HL-60 (cell line): Measurements from ENCODE around the gene N4BP2L2.

ENCODE experiments used
- DNase-seq, 2 experiments: peaks; one replicate each; pipeline ENCODE4 v3.0.0-alpha.2; 2010 to 2020; ENCODE audit warnings: low read depth in 1 of 2, low spot score in 1 of 2
- H3K27ac ChIP-seq: fragments of 250-450 bp; sonication (Bioruptor Pico); replicated peaks from 2 replicates; pipeline ENCODE4 v1.5.1; 2020; ENCODE audit warnings: mild to moderate bottlenecking, moderate library complexity
- H3K27me3 ChIP-seq: fragments of 250-450 bp; sonication (Bioruptor Pico); 2 replicates; pipeline ENCODE4 v1.5.1; 2021; ENCODE audit warnings: mild to moderate bottlenecking, moderate library complexity; ENCODE audit not compliant: insufficient read depth, poor library complexity, severe bottlenecking
- H3K4me3 ChIP-seq: replicated peaks from 2 replicates; pipeline ENCODE4 v1.5.1; 2011; ENCODE audit warnings: mild to moderate bottlenecking, control low read depth, low read length; ENCODE audit not compliant: insufficient read depth
- GABPA ChIP-seq: IDR thresholded peaks from 2 replicates; pipeline ENCODE4 v1.6.1; 2012; ENCODE audit warnings: low read depth
- POLR2AphosphoS5 ChIP-seq: IDR thresholded peaks from 2 replicates; pipeline ENCODE4 v1.6.1; 2012; ENCODE audit warnings: low read depth
- REST ChIP-seq: IDR thresholded peaks from 2 replicates; pipeline ENCODE4 v1.6.1; 2012; ENCODE audit warnings: low read depth; ENCODE audit not compliant: insufficient replicate concordance
- SPI1 ChIP-seq: IDR thresholded peaks from 2 replicates; pipeline ENCODE4 v1.6.1; 2012; ENCODE audit warnings: low read depth, mild to moderate bottlenecking, borderline replicate concordance
- TF ChIP-seq, protein P1 (sequence below): IDR thresholded peaks from one replicate; pipeline ENCODE4 v1.5.1; 2011; ENCODE audit warnings: low read length, control low read depth, inconsistent platforms; ENCODE audit not compliant: insufficient read depth

The N4BP2L2 gene

GRCh38 chr13:32504876-32505275, 33.7 kb downstream of the N4BP2L2 start:
- TF ChIP-seq REST (no peak), GABPA (no peak), POLR2AphosphoS5 (no peak)
- TF ChIP-seq, protein P1, sequence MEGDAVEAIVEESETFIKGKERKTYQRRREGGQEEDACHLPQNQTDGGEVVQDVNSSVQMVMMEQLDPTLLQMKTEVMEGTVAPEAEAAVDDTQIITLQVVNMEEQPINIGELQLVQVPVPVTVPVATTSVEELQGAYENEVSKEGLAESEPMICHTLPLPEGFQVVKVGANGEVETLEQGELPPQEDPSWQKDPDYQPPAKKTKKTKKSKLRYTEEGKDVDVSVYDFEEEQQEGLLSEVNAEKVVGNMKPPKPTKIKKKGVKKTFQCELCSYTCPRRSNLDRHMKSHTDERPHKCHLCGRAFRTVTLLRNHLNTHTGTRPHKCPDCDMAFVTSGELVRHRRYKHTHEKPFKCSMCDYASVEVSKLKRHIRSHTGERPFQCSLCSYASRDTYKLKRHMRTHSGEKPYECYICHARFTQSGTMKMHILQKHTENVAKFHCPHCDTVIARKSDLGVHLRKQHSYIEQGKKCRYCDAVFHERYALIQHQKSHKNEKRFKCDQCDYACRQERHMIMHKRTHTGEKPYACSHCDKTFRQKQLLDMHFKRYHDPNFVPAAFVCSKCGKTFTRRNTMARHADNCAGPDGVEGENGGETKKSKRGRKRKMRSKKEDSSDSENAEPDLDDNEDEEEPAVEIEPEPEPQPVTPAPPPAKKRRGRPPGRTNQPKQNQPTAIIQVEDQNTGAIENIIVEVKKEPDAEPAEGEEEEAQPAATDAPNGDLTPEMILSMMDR = no peak
- Histone ChIP-seq H3K27ac (no peak overlapping the region), H3K27me3 (no peaks in the 10 kb centered on the region), H3K4me3 (no peak overlapping the region)
- no peak for DNase-seq

DNA sequence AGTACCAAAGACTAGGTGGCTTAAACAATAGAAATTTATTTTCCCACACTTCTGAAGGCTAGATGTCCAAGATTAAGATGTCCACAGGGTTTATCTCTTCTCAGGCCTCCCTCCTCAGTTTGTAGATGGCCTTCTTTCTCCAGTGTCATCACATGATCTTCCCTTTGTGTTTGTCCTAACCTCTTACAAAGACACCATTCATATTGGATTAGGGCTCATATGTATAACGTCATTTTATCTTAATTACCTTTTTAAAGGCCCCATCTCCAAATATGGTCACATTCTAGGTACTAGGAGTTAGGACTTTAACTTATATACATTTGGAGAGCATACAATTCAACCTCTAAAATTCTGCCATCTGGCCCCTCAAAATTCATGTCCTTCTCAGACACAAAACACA, 34.3 kb downstream of the N4BP2L2 start:
- Histone ChIP-seq H3K27ac (no peak overlapping the region), H3K27me3 (no peaks in the 10 kb centered on the region), H3K4me3 (no peak overlapping the region)
- DNase-seq = no peak
- TF ChIP-seq REST (no peak), GABPA (no peak), POLR2AphosphoS5 (no peak), SPI1 (no peak)
- TF ChIP-seq, protein P1 = no peak

DNA sequence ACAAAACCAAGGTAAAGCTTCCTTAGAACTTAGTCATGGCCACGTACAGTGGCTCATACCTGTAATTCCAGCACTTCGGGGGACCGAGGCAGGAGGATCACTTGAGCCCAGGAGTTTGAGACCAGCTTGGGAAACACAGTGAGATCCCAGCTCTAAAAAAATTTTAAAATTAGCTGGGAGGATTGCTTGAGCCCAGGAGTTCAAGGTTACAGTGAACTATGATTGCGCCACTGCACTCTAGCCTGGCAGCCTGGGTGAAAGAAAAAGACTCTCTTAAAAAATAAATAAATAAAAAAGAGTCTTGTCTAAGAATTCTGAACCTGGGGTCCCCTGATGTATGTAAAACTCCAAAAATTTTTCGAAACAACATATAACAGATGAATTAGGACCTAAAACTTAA, 34.9 kb downstream of the N4BP2L2 start:
- DNase-seq = peak in 1 of 2 experiments; percentile 36
- TF ChIP-seq, protein P1 = no peak
- TF ChIP-seq REST = no peak
- Histone ChIP-seq H3K27me3 (no peaks in the 10 kb centered on the region), H3K4me3 (no peak overlapping the region), H3K27ac (no peak overlapping the region)
